Activated CD8-positive, alpha-beta memory T cell treated with anti-CD3 and anti-CD28 coated beads, Interleukin-2, amount 50 U/mL, for 48 hours (primary cell): ENCODE results near the gene ACTR2.
"Not testable (repeated sequence)": the region's sequence is repeated elsewhere in the genome, so short reads cannot be mapped to it uniquely, and the experiment has no call there.

ENCODE experiments used
- DNase-seq: peaks from one replicate; pipeline ENCODE4 v3.0.0-alpha.2; 2020

The ACTR2 gene

DNA sequence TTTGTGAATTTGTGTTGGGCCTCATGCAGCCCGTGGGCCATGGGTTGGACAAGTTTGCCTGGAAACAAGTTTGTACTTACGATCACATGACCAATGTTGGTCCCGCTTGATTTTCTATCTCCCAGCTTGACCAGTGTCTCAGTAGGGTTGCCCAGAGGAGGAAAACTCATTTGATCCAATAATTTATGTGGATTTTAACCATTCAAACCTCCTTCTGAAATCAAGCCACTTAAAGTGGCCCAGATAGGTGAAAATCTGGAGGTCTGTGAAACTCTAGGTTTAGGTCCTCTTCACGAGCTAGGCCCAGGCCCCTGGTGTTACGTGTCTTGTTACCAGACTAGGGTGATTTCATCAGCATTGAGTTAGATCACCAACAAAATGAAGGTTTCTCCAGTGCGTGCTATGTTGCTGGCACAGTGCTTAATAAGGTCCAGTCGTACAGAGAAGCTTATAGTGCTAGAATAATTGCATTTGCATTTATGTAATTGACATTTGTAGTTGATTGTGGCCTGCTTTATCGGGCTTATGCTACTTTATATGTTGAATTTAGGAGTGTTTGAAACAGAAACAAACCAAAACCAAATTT, 4.4 kb downstream of the ACTR2 start:
- DNase-seq = no peak

DNA sequence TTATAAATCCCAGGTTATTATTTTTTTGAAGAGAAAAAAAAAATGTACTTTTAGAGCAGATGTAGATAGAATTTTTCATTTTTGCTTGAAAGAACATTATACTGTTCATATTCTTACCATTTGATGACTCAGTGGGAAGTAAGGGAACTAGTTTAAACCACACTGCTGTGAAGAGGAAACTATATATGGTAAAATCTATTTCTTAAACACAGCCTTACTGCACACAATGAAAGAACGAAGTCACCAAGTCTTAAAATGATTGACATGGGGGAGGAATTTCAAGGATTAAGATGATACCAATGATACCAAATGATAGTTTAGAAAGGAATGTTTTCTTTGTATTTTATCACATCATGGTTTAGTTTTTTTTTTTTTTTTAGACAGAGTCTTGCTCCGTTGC, 5.0 kb downstream of the ACTR2 start:
- no peak for DNase-seq

DNA sequence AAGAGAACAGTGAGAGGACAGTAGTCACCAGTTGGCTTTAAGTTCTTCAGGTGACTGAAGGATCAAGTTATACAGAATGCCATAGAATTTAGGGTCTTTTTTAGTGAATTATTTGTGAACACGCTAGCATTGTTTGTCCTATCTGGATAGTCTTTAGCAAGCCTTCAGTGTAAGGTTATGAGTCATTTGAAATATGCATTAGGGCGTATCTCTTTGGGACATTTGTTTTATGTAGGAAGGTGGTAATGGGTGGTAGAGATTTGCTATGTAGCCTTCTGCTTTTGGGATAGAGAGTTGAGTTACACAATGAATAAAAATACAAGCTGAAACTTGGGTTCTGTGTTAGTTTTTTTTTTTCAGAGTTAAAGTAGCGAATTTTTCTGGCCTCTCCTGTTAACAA, 13.0 kb downstream of the ACTR2 start:
- DNase-seq = no peak

- DNase-seq = not testable (repeated sequence)
These were observed 16.8 kb downstream of the ACTR2 start for GRCh38 chr2:65244452-65244851.

- DNase-seq = no peak
These were observed 25.0 kb downstream of the ACTR2 start for GRCh38 chr2:65252640-65253039.

DNA sequence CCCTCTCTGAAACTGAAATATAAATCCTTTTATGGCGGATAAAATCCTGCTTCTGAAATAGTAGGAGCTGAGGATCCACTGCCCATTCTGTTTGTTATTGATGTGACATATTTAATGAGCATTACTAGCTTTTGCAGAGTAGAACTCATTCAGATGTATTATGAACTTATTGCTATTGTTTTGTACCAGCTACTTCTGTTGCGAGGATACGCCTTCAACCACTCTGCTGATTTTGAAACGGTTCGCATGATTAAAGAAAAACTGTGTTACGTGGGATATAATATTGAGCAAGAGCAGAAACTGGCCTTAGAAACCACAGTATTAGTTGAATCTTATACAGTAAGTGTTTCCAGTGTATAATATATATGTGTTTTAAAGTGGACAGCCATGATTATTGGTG, 27.7 kb downstream of the ACTR2 start:
- DNase-seq = no peak

DNA sequence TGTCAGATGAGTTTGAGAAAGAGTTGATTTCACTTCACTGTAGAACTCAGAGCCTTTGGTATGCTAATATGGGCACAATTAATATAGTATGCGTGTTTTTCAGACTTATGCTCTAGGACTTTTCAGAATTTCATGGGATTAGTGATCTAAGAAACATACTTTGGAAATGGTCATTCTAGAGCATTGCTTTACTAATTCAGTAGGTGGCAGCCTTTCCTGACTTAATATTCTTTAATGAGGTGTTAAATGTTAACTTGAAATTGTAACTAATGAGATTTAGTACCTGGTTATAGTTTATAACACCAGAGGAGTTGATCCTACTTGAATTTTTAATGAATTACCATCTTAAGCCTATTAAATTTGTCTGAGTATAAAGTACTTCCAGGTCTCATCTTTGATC, 28.4 kb downstream of the ACTR2 start:
- no peak for DNase-seq

GRCh38 chr2:65257866-65258265, 30.2 kb downstream of the ACTR2 start:
- not testable (repeated sequence) for DNase-seq

GRCh38 chr2:65261676-65262075, 34.0 kb downstream of the ACTR2 start:
- no peak for DNase-seq

DNA sequence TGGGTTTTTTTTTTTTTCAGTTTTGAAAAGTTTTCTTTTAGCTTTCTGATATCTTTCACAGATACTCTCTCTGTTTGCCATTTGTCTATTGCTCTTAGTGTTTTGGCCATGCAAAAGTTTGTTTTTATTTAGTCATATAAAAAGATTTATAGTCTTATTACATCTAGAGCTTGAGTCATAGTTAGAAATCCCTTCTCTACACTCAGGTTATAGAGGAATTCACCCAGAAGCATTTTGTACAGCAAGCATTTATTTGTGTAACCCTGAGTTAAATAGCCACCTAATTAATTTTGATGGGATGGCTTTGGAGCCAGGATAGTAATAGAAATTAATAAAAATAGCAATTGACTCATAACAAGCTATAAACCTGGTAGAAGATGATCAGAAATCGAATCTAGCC, 35.6 kb downstream of the ACTR2 start:
- no peak for DNase-seq

DNA sequence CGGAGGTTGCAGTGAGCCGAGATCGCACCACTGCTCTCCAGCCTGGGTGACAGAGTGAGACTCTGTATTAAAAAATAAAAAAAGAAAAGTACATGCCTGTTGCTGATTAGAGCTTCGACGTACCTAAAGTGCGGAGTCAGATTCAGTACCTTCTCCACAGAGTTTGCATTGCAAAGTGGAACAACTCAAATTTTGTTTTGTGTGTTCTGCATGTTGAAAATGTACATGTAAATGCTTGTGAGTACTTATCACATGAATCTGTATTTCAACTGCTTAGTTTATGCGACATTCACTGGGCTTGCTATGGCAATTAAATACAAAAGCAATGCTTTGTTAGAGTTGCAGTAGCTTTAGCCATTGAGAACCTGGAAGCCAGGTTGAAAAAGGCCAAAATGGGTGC, 36.4 kb downstream of the ACTR2 start:
- DNase-seq = no peak

DNA sequence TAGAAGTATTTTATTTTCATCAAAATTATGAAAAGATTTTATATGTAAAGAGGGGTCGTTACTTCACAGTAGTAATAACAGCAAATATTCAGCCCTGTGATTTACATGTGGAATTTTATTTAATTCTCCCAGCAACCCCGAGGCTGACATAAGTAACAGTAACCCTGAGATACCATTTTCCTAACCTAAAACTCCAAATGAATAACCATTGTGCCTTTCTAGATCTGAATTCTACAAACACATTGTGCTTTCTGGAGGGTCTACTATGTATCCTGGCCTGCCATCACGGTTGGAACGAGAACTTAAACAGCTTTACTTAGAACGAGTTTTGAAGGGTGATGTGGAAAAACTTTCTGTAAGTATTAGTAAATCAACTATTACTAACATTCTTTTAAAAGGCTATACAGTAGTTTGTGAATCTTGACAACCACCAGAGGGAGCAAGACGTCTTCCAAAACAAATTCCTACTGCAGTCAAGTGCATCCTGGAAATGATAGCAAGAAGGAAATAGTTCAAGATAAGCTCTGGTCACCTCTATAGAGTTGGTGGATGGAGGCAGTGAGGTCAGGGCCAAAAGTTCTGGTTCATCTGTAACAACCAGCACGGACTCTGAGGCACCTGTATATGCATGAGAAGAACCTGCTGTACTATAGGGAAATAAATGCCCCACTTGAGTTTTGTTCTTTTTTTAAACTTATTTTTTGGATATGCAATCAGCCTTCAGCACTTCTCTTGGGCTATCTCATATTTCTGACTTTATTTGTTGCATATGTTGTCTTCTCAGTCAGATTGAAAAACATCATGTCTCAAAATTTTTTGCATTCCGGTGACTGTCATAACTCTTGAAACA, 37.4 kb downstream of the ACTR2 start:
- no peak for DNase-seq

DNA sequence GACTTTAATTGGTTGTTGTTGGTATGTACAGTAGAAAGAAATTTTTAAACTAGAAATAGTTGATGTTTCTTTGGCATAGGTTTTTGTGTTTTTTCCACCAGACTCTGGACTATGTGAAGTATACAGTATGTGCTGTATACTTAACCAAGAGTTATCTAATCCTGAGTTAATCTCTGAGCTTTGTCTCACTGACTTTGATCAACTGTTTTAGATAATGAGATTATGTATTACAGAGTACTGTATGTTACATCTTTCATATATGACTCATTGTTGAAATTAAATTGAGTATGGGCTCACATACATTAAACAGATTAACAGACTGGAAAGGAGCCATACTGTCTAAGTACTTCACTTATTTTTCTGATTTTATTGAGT, 38.0 kb downstream of the ACTR2 start:
- DNase-seq = no peak

DNA sequence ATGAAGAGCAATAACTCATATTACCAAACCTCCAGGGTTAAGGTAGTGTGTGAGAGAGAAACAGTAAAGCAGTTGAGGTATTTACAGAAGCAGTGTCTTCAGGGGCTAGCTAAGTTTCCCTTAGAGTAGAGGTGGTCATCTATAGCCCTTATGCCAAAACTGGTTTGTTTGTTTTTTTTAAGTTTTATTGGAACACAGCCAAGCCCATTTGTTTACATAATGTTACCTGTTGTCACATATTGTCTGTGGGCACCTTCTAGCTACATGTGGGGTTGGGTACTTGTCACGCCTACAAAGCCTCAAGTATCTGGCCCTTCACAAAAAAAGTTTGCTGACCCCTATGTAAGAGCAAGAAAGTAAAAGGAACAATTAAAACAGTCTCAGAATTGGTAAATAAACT, 39.4 kb downstream of the ACTR2 start:
- no peak for DNase-seq

GRCh38 chr2:65268957-65269356, 41.3 kb downstream of the ACTR2 start:
- DNase-seq = no peak

GRCh38 chr2:65273344-65273743, 45.7 kb downstream of the ACTR2 start:
- DNase-seq = no peak

GRCh38 chr2:65275141-65275915, 47.7 kb downstream of the ACTR2 start:
- DNase-seq = no peak

- no peak for DNase-seq
These were observed 49.0 kb downstream of the ACTR2 start for GRCh38 chr2:65276609-65277008.

GRCh38 chr2:65277118-65277517, 49.5 kb downstream of the ACTR2 start:
- no peak for DNase-seq

- DNase-seq = no peak
These were observed 50.3 kb downstream of the ACTR2 start for GRCh38 chr2:65277791-65278483.

GRCh38 chr2:65278531-65278981, 50.9 kb downstream of the ACTR2 start:
- DNase-seq = no peak

- DNase-seq = no peak
These were observed 52.1 kb downstream of the ACTR2 start for GRCh38 chr2:65279756-65280155.

DNA sequence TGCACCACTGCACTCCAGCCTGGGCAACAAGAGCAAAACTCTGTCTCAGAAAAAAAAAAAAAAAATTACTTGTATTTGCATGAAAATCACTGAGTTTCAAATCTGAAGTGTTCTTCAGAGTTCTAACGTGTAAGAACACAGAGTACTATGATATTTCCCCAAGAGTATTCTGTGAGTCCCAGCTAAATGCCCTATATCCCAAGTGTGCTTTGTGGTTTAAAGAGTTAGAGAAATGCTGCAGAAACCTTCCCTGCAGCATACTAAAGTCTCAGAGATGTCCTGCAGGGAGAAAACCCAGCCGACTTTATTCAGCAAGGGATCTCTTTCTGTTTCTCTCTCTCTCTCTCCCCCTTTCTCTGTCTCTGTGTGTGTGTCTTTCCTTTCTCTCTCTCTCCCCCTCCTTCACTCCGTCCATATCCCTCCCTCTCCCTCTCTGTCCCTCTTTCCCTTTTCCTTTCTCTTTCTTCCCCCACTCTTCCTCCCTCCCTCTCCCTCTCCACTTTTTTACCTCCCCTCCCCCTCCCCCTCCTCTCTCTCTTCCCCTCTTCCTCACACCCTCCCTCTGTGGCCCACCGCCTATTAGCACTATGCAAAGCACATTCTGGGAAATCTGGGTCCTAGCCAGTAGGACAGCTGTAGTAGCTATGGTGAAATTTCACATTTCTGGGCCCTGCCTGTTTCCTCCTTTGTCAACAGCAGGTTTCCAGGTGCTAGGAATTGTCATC, 54.2 kb downstream of the ACTR2 start:
- no peak for DNase-seq
